Fibroblast of lung (primary cell): ENCODE measurements around the gene KBTBD7.

ENCODE experiments used
- CTCF ChIP-seq, 2 donors: IDR thresholded peaks in 1 of 2; conservative IDR thresholded peaks in 1 of 2; 1 replicate in 1 of 2; 2 replicates in 1 of 2; pipeline ENCODE4 v1.5.1; 2011 to 2012; ENCODE audit warnings: low read length in 2 of 2, control low read depth in 1 of 2, inconsistent platforms in 1 of 2, low read depth in 1 of 2, mild to moderate bottlenecking in 1 of 2
- EZH2 ChIP-seq: IDR thresholded peaks from 2 replicates; pipeline ENCODE4 v1.5.1; 2012; ENCODE audit warnings: low read length, control low read depth, mild to moderate bottlenecking; ENCODE audit errors: missing control alignments

GRCh38 chr13:41231786-41232185 lies 37.4 kb upstream of the KBTBD7 start:
- no peak for TF ChIP-seq CTCF (conservative IDR thresholded peaks at IDR 0.05 in 1 of 2, IDR thresholded peaks at IDR 0.05 in 1 of 2; ENCODE audit: low read depth in 1 of 2, low read length in 2 of 2)
- TF ChIP-seq EZH2, result no peak
